GM21526 (cell line): ENCODE results near the gene SRR.
"Not testable (repeated sequence)": the region's sequence is repeated elsewhere in the genome, so short reads cannot be mapped to it uniquely, and the experiment has no call there.

Experiments
- ATAC-seq: cut with Tn5 transposase; IDR thresholded peaks from one replicate; pipeline ENCODE4 v1.9.1; 2021; ENCODE audit warnings: moderate library complexity; ENCODE audit not compliant: unreplicated experiment, low FRiP score

SRR gene

GRCh38 chr17:2283302-2283701 is 20.4 kb upstream of the SRR start:
- ATAC-seq = no peak

DNA sequence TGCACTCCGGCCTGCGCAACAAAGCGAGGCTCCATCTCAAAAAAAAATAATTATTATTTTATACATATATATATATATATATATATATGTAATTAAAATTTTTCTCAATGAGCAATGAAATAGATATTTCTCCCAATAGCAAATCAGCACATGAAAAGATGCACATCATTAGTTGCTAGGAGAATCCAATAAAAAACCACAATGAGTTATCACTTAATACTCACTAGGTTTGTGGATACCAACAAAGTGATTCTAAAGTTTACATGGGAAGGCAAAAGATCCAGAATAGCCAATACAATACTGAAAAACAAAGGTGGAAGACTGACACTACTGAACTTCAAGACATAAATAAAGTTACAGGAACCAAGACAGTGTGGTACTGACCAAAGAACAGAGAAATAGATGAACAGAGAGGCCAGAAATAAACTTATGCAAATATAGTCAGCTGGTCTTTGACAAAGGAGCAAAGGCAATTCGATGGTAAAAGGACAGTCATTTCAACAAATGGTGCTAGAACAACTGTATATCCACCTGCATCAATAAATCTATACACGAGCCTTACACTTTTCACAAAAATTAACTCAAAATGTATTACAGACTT is 13.8 kb upstream of the SRR start:
- no peak for ATAC-seq

DNA sequence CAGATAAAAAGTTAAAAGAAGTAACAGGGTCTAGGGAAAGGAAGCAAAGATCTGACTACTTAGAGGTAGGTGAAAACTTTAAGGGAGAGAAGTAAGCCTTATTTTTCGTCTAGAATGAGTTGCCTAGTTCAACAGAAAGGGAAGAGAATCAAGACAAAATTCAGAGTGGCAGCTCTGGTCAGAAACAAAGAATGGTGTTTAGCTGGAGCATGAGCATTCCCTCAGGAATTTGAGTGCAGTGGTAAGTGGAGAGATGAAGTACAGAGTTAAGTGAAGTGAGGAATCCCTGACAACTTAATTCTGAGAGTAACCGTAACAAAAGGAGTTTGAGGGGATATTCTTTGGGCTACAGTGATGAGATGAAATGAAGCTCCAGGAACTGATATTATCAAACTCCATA is 11.7 kb upstream of the SRR start:
- ATAC-seq = no peak

DNA sequence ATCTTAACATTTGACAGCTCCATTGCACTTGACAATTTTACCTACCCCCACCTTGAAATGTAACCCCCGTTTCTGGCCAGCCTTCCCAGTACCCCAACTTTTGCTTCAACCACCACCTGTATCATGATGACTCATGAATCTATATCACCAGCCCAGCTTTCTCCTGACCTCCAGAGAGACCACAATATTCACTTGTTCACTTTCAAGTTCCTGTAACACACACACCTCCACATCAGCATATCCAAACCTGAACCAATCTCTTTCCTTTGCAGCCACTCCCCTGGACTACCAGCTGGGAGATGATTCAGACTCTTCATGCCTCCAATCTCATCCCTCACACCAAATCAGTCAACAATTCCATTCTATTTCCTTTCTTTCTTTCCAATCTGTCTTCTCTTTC is 8.2 kb upstream of the SRR start:
- ATAC-seq = no peak

DNA sequence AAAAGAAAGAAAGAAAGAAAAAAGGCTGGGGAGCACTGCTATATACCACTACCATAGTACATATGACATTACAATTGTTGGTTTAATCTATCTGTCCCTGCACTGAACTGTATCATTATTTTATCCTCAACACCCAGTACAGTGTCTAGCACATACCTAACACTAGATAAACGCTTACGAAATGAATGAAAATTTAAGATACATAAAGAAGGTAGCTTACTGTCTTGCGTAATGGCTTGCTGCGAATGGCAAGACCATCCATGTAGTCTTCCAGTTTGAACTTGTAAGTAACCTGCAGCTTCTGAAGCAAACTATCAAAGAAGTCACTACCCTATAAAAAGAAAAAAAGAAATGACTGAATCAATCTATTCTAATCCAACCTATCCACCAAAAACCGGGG is 6.7 kb upstream of the SRR start:
- ATAC-seq = no peak

GRCh38 chr17:2299136-2299535 is 4.6 kb upstream of the SRR start:
- ATAC-seq = no peak

DNA sequence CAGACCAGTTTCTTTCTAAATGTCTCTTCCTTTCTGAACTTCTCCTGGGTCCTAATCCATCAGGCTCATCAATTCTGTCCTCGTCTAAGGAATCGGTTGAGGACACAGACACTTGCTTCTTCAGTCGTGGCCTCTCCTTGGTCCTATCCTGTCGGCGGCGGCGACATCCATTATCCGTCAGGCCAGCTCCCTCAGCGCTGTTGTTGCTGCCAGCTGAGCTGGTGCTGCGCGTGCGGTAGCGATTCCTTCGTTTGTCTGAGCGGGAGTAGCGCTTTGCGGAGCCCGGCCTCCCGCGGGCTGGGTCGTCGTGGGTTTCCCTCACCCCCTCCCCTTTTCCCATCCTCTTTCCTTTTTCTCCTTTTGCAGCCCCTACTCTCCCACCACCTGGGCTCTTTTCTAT is 4.0 kb upstream of the SRR start:
- no peak for ATAC-seq

DNA sequence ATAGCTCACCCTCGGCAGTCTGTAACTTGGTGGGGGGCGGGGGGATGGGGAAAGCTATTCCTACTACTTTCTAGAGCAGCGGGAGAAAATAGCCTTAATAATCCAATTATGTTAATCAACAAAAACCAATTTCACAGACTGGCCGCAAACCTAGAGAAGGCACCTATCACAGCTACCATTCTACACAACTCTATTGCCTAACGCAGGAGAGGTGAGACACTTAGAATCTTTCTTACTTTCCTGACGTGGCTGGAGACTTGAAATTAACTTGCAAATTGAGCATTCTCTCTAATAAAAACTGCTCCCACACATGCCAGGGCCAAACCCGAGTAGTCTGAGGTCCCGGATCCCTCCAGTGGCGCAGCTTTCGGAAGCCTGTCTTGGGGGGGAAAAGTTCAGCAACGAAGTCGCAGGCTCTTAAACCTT is 959 bp upstream of the SRR start:
- ATAC-seq = peak; percentile 18

DNA sequence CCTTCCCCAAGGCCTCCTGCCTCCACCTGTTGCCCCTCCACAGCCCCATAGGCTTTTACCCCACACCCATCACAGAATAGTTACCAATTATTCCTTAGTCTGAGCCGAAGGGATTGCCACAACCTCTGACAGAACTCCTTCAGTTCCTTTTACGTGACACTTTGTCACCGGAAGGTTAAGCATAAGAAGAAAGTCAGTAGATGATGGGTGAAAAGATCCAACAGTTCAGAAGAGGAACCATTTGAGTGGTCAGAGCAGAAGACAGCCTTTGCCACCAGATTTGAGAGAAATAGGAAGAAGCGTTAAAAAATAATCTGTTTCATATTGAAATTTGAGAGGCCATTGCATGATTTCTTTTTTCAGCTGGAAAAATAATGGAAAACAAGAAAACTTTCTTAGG is 1.2 kb downstream of the SRR start:
- no peak for ATAC-seq

GRCh38 chr17:2309338-2310154 is 5.8 kb downstream of the SRR start:
- ATAC-seq = no peak

DNA sequence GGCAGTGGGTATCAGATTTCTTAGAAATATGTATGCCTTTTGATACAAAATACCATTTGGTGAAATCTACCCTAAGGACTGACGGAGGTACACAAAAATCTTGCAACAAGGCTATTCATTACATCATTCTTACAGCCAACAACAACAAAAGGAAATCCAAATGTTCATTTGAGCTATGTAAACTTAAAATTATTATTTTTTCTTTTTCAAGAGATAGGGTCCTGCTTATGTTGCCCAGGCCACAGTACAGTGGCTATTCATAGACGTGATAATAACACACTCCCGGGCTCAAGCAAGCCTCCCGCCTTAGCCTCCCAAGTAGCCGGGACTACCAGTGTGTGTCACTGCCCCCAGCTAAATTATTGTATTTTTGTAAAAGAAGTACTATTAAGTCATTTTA is 9.0 kb downstream of the SRR start:
- no peak for ATAC-seq

DNA sequence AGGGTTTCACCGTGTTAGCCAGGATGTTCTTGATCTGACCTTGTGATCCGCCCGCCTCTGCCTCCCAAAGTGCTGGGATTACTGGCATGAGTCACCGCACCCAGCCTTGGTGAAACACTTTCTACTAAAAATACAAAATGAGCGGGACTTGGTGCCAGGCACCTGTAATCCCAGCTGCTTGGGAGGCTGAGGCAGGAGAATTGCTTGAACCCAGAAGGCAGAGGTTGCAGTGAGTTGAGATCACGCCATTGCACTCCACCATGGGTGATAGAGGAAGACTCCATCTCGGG is 13.1 kb downstream of the SRR start:
- ATAC-seq = not testable (repeated sequence)

- no peak for ATAC-seq
Measured at GRCh38 chr17:2317796-2318195, 14.0 kb downstream of the SRR start.

- ATAC-seq = no peak
Measured at GRCh38 chr17:2319051-2319450, 15.3 kb downstream of the SRR start.

DNA sequence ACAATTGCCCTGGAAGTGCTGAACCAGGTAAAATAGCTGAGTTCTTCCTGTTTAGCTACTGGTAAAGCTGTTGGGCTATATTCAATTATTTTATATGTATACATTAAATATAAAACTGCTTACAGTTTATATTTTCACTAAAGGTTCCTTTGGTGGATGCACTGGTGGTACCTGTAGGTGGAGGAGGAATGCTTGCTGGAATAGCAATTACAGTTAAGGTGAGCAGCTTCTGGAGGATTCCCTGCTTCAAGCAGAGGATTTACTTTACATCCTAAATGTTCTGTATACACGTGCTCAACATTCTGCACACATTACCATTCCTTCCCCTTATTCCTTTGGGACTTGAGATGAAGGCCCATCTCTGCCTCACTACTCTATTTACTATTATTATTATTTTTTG is 17.6 kb downstream of the SRR start:
- no peak for ATAC-seq

GRCh38 chr17:2323629-2324314 is 20.0 kb downstream of the SRR start:
- ATAC-seq = no peak

DNA sequence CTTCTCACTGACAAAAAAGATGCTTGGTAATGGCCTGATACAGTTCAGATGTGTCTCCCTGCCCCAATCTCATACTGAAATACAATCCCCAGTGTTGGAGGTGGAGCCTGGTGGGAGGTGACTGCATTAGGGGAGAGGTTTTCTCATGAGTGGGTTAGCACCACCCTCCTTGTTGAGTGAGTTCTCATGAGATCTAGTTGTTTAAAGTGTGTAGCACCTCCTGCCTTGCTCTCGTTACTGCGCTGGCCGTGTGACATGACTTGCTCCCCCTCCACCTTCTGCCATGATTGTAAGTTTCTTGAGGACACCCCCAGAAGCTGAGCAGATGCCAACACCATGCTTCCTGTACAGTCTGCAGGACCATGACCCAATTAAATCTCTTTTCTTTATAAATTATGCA is 27.6 kb downstream of the SRR start:
- no peak for ATAC-seq

- no peak for ATAC-seq
Measured at GRCh38 chr17:2335726-2336214, 32.0 kb downstream of the SRR start.

GRCh38 chr17:2336215-2336851 is 32.6 kb downstream of the SRR start, which contains the start of gene TSR1:
Gene TSR1, minus strand, starts transcription at chr17:2336457. Its CDS starts 30 bp downstream, at chr17:2336427.
- peak; percentile 58 for ATAC-seq

GRCh38 chr17:2336852-2337543 is 33.2 kb downstream of the SRR start, which contains the start of gene SGSM2:
Gene SGSM2, plus strand, starts transcription at chr17:2337501. Its CDS starts 188 bp downstream, at chr17:2337689.
- no peak for ATAC-seq
